Kidney (tissue), 14 donors: ENCODE measurements around the gene TM9SF3. TPM values are rescaled to one million over a fixed set of nuclear protein-coding genes. Genes with fewer than 3 reads are reported as not detected.

Experiments used
- DNase-seq, 5 donors: peaks; one replicate each; pipeline ENCODE4 v3.0.0-alpha.2; 2013 to 2020
- FAIRE-seq: peaks from 2 replicates; lab custom pipeline; 2012; peaks lifted over from hg19 to GRCh38; lab: Jason Lieb, UNC
- H3K27ac ChIP-seq, 2 donors: one replicate each; pipeline ENCODE4 v1.7.0; 2013; ENCODE audit warnings: low read depth in 2 of 2, low read length in 2 of 2, inconsistent platforms in 1 of 2
- H3K27me3 ChIP-seq: one replicate; pipeline ENCODE4 v1.7.1; 2013; ENCODE audit warnings: low read length, inconsistent platforms; ENCODE audit not compliant: control insufficient read depth, insufficient read depth
- H3K36me3 ChIP-seq, 3 donors: one replicate each; pipeline versions ENCODE4 v1.7.0 to v1.7.1; 2013; ENCODE audit warnings: low read length in 3 of 3, control low read depth in 1 of 3, inconsistent platforms in 1 of 3; ENCODE audit not compliant: insufficient read depth in 3 of 3, control insufficient read depth in 2 of 3
- H3K4me1 ChIP-seq, 3 donors: one replicate each; pipeline versions ENCODE4 v1.7.0 to v1.7.1; 2013; ENCODE audit warnings: low read length in 3 of 3, inconsistent platforms in 1 of 3, low read depth in 1 of 3; ENCODE audit not compliant: control insufficient read depth in 2 of 3, insufficient read depth in 2 of 3
- H3K4me3 ChIP-seq, 3 donors: one replicate each; pipeline versions ENCODE4 v1.7.0 to v1.8.1; 2013; ENCODE audit warnings: low read length in 3 of 3, control low read depth in 1 of 3, inconsistent platforms in 1 of 3
- H3K9ac ChIP-seq, 3 donors: one replicate each; pipeline versions ENCODE4 v1.7.0 to v1.7.1; 2013; ENCODE audit warnings: low read length in 3 of 3, control low read depth in 1 of 3, inconsistent platforms in 1 of 3
- H3K9me3 ChIP-seq, 3 donors: one replicate each; pipeline versions ENCODE4 v1.7.0 to v1.7.1; 2013; ENCODE audit warnings: low read length in 3 of 3, control low read depth in 1 of 3, inconsistent platforms in 1 of 3; ENCODE audit not compliant: control insufficient read depth in 2 of 3, insufficient read depth in 1 of 3
- CTCF ChIP-seq: IDR thresholded peaks from 3 replicates; pipeline ENCODE4 v1.5.1; 2012; ENCODE audit warnings: mild to moderate bottlenecking, moderate library complexity, borderline replicate concordance; ENCODE audit not compliant: insufficient read depth; ENCODE audit errors: extremely low read depth
- intact Hi-C: fragments of 100-400 bp; cut with DNase I; formaldehyde crosslinking; loops from one replicate; pipeline ENCODE4 v1.11.1; 2022
- polyA plus RNA-seq: library from polyadenylated mRNA; stranded (reverse); fragments of 350-450 nt; fragmentation: Illumina TruSeq; extraction: RNeasy Lipid Tissue Mini Kit (QIAGEN cat#74804); gene quantifications from one replicate; pipeline ENCODE4 v1.2.3, GENCODE V29; 2014; ENCODE audit warnings: low read depth, low replicate concordance; ENCODE audit not compliant: insufficient read depth
- total RNA-seq: library from RNA; stranded (reverse); fragmentation: NEBNext Ultra II Directional; extraction: Animal tissue kit (Norgen Biotek cat#: 25700); gene quantifications from one replicate; pipeline ENCODE4 v1.2.1, GENCODE V29; 2021
- donor health status: control.
- donor health status: control.
- donor health status: control.
- donor health status: control.
- donor health status: control.
- donor health status: DM: yes; HTN: yes; CAD: no.
- donor health status: Normal renal cell carcinoma (clear cell type).

TM9SF3 gene
- total and polyA plus RNA-seq, 2 donors from 2014 or later: 42.7 to 144 TPM

- H3K36me3 ChIP-seq: peaks cover 0 to 4% (median 4%) of the 10 kb centered on the region in 3 donors
- no peak for DNase-seq
- no peaks in the 10 kb centered on the region for H3K27me3 ChIP-seq
- intact Hi-C loops: no loop called here
- H3K4me3 ChIP-seq: no peak overlapping the region
- H3K27ac ChIP-seq: no peak overlapping the region
- H3K4me1 ChIP-seq: peaks cover 0 to 15% (median 7%) of the 10 kb centered on the region in 3 donors
- no peak for FAIRE-seq
- no peak for TF ChIP-seq CTCF
- no peak overlapping the region for H3K9ac ChIP-seq
- H3K9me3 ChIP-seq: no peaks in the 10 kb centered on the region
These were observed 70.5 kb downstream of the TM9SF3 start for GRCh38 chr10:96516337-96516736.

GRCh38 chr10:96513698-96514561, 72.9 kb downstream of the TM9SF3 start, which contains the start of gene TLL2:
TLL2 (minus strand) TSS chr10:96513926; CDS start chr10:96513685, 241 bp downstream.
- peak; percentile 93 to 95 (median 93) for DNase-seq
- Histone ChIP-seq H3K9me3 (no peaks in the 10 kb centered on the region), H3K27ac (no peak within 1 kb of the TSS), H3K27me3 (no peaks in the 10 kb centered on the region), H3K4me1 (peaks cover 0 to 15% (median 7%) of the 10 kb centered on the region in 3 donors), H3K4me3 (peak within 1 kb of the TSS in 2 of 3 donors; percentile 39 to 52), H3K36me3 (no peaks in the 10 kb centered on the region), H3K9ac (no peak within 1 kb of the TSS)
- TF ChIP-seq CTCF: peak; percentile 53
- intact Hi-C loops: no loop called here
- FAIRE-seq: no peak

- Histone ChIP-seq H3K9me3 (no peaks in the 10 kb centered on the region), H3K27ac (no peak overlapping the region), H3K36me3 (no peaks in the 10 kb centered on the region), H3K4me1 (peaks cover 0 to 15% (median 7%) of the 10 kb centered on the region in 3 donors), H3K4me3 (peak overlapping the region in 2 of 3 donors; percentile 39 to 52), H3K27me3 (no peaks in the 10 kb centered on the region), H3K9ac (no peak overlapping the region)
- DNase-seq: peak in 2 of 5 donors; percentile 57 to 74
- intact Hi-C loops: no loop called here
- TF ChIP-seq CTCF: no peak
- no peak for FAIRE-seq
These were observed 73.5 kb downstream of the TM9SF3 start for GRCh38 chr10:96513305-96513697.
